ENCODE results near the gene PRKG1. TPM values are rescaled to one million over a fixed set of nuclear protein-coding genes. Genes with fewer than 3 reads are reported as not detected.
A peak's percentile ranks its signal among the peaks of the same experiment; 100 is the strongest.
"Not testable (repeated sequence)": the region's sequence is repeated elsewhere in the genome, so short reads cannot be mapped to it uniquely, and the experiment has no call there.

PRKG1 gene
- total RNA-seq, 4 donors from 2014 or later: 26.5 to 72.3 (median 58.1) TPM

DNA sequence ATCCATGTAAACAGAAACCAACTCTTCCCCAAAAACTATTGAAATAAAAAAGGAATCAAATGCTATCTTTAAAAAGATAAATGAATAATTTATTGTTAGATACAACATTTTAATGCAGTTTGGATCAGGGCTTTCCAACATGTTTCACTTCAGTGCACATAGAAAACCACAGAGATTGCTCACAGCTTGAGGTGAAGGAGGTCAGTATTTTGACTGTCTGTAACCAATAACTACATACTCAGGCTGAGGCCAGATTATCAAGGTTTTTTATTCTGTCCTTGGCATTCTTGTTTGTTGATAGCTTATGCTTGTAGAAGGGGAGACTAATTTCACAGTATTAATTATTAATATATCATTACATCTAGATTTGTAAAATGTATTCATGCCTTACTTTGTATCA is 195.5 kb downstream of the PRKG1 start:
- H3K4me1 ChIP-seq: peaks cover 9 to 18% of the 10 kb centered on the region in 2 donors
- no peaks in the 10 kb centered on the region for H3K27me3 ChIP-seq
- no peak overlapping the region for H3K4me3 ChIP-seq (replicated peaks in 1 of 3)
- no peaks in the 10 kb centered on the region for H3K36me3 ChIP-seq
- no peak for DNase-seq
- intact Hi-C loops (cut with DNase I): no loop called here
- H3K27ac ChIP-seq: peak overlapping the region in 2 of 3 donors; percentile 21 to 54
- H3K9me3 ChIP-seq: no peaks in the 10 kb centered on the region
- no peak for TF ChIP-seq POLR2A (IDR thresholded peaks at IDR 0.05)
- TF ChIP-seq, protein P1, sequence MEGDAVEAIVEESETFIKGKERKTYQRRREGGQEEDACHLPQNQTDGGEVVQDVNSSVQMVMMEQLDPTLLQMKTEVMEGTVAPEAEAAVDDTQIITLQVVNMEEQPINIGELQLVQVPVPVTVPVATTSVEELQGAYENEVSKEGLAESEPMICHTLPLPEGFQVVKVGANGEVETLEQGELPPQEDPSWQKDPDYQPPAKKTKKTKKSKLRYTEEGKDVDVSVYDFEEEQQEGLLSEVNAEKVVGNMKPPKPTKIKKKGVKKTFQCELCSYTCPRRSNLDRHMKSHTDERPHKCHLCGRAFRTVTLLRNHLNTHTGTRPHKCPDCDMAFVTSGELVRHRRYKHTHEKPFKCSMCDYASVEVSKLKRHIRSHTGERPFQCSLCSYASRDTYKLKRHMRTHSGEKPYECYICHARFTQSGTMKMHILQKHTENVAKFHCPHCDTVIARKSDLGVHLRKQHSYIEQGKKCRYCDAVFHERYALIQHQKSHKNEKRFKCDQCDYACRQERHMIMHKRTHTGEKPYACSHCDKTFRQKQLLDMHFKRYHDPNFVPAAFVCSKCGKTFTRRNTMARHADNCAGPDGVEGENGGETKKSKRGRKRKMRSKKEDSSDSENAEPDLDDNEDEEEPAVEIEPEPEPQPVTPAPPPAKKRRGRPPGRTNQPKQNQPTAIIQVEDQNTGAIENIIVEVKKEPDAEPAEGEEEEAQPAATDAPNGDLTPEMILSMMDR (IDR thresholded peaks at IDR 0.05): no peak

DNA sequence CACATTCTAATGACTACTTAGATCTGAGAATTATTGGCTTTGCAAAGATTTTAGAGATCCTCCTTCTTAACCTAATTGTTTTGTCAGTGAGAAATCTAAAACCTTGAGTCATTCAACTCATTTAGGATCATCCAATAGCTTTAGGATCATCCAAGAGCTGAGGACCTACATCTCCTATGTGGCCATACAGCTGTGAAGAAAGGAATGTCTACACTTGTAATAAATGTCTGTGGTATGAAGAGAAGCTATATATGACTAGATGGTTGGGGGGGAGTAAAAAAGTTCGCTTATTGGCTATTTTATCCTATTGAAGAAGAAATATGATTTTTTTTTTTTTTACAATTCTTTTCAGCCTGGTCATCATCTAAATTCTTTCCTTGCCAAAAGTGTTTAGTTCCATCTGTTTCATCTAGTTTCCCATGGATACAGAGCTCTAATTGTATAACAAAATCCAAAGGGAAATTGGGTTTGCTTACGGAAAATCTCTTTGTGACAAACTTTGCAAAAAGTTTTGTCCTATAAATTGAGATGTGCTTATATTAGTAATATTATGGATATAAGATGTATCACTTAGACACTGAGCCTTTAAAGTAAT is 196.7 kb downstream of the PRKG1 start:
- Histone ChIP-seq H3K27ac (peak overlapping the region in 1 of 3 donors; percentile 21), H3K4me3 (replicated peaks in 1 of 3) (no peak overlapping the region), H3K9me3 (no peaks in the 10 kb centered on the region), H3K36me3 (no peaks in the 10 kb centered on the region), H3K27me3 (no peaks in the 10 kb centered on the region), H3K4me1 (peaks cover 1 to 12% of the 10 kb centered on the region in 2 donors)
- TF ChIP-seq POLR2A (IDR thresholded peaks at IDR 0.05): no peak
- TF ChIP-seq, protein P1 (IDR thresholded peaks at IDR 0.05): no peak
- intact Hi-C loops (cut with DNase I): no loop called here
- no peak for DNase-seq
- WGBS, 2 donors: 86 to 91% methylated on average over 2 of the region's 2 CpGs

DNA sequence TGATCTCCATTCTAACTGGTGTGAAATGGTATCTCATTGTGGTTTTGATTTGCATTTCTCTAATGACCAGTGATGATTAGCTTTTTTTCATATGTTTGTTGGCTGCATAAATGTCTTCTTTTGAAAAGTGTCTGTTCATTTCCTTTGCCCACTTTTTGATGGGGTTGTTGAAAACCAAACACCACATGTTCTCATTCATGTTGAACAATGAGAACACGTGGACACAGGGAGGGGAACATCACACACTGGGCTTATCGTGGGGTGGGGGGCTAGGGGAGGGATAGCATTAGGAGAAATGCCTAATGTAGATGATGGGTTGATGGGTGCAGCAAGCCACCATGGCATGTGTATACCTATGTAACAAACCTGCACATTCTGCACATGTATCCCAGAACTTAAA is 197.8 kb downstream of the PRKG1 start:
- H3K36me3 ChIP-seq; intact Hi-C loops (cut with DNase I); H3K27ac ChIP-seq; H3K9me3 ChIP-seq; H3K27me3 ChIP-seq; H3K4me3 ChIP-seq (replicated peaks in 1 of 3); DNase-seq: not testable (repeated sequence)
- WGBS, 2 donors: 72 to 78% methylated on average over 2 of the region's 2 CpGs
- peaks cover 0 to 10% of the 10 kb centered on the region in 2 donors for H3K4me1 ChIP-seq

DNA sequence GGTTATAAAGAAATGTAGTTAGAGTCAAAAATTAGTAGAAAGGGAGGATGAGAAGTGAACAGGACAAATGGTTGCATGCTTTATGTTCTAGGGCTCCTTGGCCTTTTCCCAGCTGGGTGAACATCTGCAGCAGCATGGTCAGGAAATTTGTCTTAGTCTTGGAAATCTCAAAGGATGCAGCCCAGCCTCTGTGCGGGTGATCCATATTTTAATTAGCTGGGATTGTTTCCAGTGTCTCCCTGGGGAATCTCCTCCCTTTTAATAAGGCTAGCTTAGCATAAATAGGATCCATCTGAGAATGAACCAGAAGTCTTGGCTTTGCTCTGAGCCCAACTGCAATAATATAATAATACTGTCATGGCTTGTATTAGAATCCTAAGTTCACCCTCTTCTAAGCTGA is 198.3 kb downstream of the PRKG1 start:
- WGBS, 2 donors: 68 to 75% methylated on average over 1 of the region's 1 CpG
- Histone ChIP-seq H3K27me3 (no peaks in the 10 kb centered on the region), H3K4me3 (replicated peaks in 1 of 3) (no peak overlapping the region), H3K9me3 (no peaks in the 10 kb centered on the region), H3K27ac (no peak overlapping the region), H3K36me3 (no peaks in the 10 kb centered on the region), H3K4me1 (peaks cover 0 to 10% of the 10 kb centered on the region in 2 donors)
- DNase-seq: no peak
- intact Hi-C loops (cut with DNase I): no loop called here
- TF ChIP-seq, protein P1 (IDR thresholded peaks at IDR 0.05): no peak
- TF ChIP-seq POLR2A (IDR thresholded peaks at IDR 0.05): no peak

DNA sequence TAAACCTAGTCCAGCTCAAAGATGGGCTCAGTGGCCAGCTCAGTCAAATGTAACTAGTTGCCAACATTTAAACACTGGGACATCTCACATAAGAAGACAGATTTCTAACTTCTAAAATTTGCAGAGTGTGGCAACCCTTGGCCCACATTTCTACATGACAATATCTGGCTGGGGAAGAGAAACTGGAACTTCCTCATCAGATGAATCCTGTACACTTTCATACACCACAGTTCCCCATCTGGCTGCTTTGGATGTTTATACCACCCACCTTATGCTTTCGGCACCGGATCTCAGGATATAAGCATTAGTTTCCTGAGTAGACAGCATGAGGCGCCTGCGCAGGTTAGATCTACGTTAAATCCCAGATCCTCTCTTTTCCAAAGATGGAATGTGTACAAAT is 199.3 kb downstream of the PRKG1 start:
- no peak for DNase-seq
- Histone ChIP-seq H3K9me3 (no peaks in the 10 kb centered on the region), H3K36me3 (no peaks in the 10 kb centered on the region), H3K27me3 (no peaks in the 10 kb centered on the region), H3K4me1 (peaks cover 0 to 10% of the 10 kb centered on the region in 2 donors), H3K27ac (no peak overlapping the region), H3K4me3 (replicated peaks in 1 of 3) (no peak overlapping the region)
- TF ChIP-seq POLR2A (IDR thresholded peaks at IDR 0.05): no peak
- TF ChIP-seq, protein P1 (IDR thresholded peaks at IDR 0.05): no peak
- WGBS, 2 donors: 81 to 89% methylated on average over 5 of the region's 5 CpGs
- intact Hi-C loops (cut with DNase I): no loop called here

DNA sequence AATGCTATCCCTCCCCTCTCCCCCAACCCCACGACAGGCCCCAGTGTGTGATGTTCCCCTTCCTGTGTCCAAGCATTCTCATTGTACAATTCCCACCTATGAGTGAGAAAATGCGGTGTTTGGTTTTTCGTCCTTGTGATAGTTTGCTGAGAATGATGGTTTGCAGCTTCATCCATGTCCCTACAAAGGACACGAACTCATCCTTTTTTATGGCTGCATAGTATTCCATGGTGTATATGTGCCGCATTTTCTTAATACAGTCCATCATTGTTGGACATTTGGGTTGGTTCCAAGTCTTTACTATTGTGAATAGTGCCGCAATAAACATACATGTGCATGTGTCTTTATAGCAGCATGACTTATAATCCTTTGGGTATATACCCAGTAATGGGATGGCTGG is 201.8 kb downstream of the PRKG1 start:
- H3K27me3 ChIP-seq; H3K4me1 ChIP-seq; intact Hi-C loops (cut with DNase I); H3K27ac ChIP-seq; DNase-seq; H3K9me3 ChIP-seq; H3K36me3 ChIP-seq; H3K4me3 ChIP-seq (replicated peaks in 1 of 3): not testable (repeated sequence)
- 96 to 98% methylated on average over 6 of the region's 6 CpGs for WGBS, 2 donors

DNA sequence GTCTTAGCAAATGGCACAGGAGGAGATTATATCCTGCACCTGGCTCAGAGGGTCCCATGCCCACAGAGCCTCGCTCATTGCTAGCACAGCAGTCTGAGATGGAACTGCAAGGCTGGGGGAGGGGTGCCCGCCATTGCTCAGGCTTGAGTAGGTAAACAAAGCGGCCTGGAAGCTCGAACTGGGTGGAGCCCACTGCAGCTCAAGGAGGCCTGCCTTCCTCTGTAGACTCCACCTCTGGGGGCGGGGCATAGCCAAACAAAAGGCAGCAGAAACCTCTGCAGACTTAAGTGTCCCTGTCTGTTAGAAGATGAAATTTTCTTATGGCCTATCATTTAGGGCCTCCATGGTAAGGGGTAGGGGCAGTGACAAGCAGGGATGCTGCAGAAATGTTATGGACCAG is 207.1 kb downstream of the PRKG1 start:
- H3K9me3 ChIP-seq; intact Hi-C loops (cut with DNase I); H3K4me3 ChIP-seq (replicated peaks in 1 of 3); H3K27me3 ChIP-seq; H3K27ac ChIP-seq; DNase-seq; H3K4me1 ChIP-seq; H3K36me3 ChIP-seq: not testable (repeated sequence)
- 89 to 94% methylated on average over 4 to 5 of the region's 5 CpGs for WGBS, 2 donors
